HG03045 (cell line): ENCODE measurements around the gene IRF3.
A peak's percentile ranks its signal among the peaks of the same experiment; 100 is the strongest.
"Not testable (repeated sequence)": the region's sequence is repeated elsewhere in the genome, so short reads cannot be mapped to it uniquely, and the experiment has no call there.

Experiments used
- ATAC-seq: cut with Tn5 transposase; IDR thresholded peaks from one replicate; pipeline ENCODE4 v1.9.1; 2021; ENCODE audit warnings: mild to moderate bottlenecking, moderate library complexity; ENCODE audit not compliant: unreplicated experiment

The IRF3 gene

DNA sequence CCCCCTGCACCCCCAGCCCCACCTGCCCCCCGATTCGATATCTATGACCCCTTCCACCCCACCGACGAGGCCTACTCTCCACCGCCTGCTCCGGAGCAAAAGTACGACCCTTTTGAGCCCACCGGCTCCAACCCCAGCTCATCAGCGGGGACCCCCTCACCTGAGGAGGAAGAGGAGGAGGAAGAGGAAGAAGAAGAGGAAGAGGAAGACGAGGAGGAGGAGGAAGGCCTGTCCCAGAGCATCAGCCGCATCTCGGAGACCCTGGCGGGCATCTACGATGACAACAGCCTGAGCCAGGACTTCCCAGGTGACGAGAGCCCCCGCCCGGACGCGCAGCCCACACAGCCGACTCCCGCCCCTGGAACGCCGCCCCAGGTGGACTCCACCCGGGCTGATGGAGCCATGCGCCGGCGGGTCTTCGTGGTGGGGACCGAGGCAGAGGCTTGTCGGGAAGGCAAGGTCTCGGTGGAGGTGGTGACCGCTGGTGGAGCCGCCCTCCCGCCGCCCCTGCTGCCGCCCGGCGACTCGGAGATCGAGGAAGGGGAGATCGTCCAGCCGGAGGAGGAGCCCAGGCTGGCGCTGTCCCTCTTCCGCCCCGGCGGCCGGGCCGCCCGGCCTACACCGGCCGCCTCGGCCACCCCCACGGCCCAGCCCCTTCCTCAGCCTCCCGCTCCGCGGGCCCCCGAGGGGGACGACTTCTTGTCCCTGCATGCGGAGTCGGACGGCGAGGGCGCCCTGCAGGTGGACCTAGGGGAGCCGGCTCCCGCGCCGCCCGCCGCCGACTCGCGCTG is 14.4 kb downstream of the IRF3 start:
- no peak for ATAC-seq

DNA sequence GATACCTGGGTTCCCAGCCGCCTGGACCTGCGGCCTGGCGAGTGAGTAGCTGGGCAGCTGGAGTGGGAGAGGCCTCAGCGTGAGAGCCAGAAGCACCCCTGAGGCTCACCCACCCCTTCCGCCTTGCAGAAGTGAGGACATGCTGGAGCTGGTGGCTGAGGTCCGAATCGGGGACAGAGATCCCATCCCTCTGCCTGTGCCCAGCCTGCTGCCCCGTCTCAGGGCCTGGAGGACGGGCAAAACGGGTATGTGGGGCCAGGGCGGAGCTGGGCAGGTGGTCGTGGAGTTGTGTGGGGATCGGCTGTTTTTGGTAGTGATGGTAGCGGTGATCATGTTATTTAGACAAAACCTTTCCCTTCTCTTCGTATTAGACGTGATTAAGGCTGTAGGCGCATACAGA is 19.1 kb downstream of the IRF3 start:
- no peak for ATAC-seq

DNA sequence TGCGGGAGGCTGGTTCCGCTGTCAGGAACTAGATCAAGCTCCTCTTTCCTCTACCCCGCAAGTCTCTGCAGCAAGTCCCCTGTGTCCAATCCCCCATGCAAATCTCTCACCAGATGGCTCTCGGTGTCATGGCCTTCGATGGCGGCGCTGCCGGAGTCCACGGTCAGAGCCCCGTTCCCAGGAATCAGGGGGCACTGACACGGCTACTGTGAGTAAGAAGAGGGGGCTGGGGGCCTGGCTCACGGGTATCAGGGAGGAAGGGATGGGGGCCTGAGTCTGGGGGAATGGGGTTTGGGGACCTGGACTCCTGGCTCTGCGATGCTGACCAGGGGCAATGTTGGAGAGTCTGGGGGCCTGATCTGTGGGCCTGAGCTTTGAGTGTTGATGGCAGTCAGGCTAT is 19.7 kb downstream of the IRF3 start:
- no peak for ATAC-seq

DNA sequence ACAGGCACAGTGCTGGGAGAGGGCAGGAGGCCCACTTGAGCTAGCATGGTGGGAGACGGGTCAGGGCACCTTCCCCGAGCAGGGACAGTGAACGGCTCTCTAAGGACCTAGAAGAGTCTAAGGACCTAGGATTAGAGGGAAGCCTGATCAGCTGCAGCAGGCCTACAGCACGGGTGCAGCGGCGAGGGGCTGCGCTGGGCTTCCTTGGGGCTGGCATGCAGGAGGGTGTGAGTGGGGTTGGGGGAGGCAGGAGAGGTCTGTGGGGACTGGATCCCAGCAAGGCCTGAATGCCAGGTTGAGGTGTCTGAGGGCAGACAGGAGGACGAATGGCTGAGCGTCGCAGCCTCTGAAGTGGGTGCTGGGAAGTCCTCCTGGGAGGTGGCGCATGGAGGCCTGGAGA is 20.1 kb downstream of the IRF3 start:
- no peak for ATAC-seq

DNA sequence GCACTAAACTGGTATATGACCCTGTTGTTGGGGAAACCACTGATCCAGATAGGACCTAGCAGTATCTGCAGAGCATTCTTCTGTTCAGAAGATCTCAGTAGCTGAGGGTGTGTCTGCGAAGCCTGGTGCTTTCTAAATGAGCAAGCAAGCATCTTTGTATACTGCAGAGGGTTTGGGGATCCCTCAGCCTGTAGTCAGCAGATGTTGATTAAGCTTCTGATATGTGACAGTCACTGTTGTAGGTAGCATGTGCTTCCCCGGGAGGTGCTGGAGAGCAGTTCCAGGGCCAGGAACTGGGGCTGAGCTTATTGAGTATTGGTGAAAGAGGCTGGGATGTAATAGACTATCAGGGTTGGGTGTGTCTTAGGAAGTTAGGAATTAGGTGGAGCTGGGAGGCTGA is 22.2 kb downstream of the IRF3 start:
- ATAC-seq: no peak

DNA sequence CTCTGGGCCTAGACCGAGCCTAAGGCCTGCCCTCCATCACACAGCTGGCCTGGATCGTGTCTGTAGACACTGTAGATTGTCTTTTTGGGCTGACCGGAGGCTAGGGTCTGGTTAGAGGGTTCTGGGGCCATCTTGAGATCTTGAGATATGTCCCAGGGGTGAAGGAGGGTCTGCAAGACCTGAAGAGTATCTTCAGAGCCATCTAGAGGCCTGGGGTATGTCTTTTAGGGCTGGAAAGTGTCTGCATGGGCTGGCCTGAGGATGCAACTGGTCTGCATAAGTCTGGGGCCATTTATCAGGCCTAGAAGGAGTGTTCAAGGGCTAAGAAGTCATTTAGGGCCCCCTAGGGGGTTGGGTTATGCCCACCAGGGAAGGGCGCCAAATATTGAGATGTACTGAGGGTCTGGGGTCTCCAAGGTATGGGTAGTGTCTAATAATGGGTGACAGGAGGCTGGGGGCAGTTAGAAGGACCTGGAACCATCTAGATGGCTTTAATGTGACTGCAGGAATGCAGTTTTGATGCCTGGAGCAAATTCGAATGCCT is 23.1 kb downstream of the IRF3 start:
- no peak for ATAC-seq

DNA sequence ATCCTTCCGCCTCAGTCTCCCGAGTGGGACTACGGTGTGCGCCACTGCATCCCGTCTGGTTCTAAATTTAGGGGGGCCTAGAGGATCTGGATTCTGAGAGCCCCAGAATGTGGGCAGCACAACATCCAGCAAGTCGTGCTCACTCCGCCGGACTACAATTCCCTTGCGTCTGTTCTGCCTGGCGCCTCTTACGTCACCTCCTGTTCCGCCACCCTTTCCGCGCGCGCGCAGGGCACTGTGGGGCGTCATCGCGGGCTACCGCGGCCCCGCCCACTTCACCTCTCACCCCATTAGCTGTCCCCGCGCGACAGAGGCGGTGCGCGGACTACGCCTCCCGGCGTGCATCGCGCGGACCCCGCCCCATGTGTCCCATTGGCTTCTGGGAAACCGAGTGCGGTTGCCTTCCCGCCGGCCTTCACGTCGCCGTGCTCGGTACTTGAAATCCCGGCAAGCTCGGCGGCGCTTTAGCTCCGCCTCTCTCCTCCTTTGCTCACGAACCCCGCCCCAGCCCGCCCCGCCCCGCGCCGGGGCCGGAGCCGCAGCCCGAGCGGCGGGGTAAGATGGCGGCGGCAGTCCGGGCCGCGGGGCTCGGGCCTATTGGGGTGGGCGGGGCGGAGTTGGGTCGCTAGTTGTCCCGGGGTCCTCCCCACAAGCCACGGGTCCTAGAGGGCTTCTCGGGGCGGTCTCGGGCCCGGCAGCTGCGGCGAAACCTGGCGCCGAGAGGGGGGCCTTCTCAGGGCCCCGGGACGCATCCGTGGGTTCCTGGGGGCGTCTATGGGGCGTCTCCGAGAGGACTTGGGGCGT is 23.8 kb downstream of the IRF3 start, which contains the start of gene SCAF1:
Gene SCAF1, plus strand, starts transcription at position 522 of the 804 bp plus-strand sequence. CDS start 2,818 bp downstream, outside the sequence.
- ATAC-seq: peak; percentile 54

DNA sequence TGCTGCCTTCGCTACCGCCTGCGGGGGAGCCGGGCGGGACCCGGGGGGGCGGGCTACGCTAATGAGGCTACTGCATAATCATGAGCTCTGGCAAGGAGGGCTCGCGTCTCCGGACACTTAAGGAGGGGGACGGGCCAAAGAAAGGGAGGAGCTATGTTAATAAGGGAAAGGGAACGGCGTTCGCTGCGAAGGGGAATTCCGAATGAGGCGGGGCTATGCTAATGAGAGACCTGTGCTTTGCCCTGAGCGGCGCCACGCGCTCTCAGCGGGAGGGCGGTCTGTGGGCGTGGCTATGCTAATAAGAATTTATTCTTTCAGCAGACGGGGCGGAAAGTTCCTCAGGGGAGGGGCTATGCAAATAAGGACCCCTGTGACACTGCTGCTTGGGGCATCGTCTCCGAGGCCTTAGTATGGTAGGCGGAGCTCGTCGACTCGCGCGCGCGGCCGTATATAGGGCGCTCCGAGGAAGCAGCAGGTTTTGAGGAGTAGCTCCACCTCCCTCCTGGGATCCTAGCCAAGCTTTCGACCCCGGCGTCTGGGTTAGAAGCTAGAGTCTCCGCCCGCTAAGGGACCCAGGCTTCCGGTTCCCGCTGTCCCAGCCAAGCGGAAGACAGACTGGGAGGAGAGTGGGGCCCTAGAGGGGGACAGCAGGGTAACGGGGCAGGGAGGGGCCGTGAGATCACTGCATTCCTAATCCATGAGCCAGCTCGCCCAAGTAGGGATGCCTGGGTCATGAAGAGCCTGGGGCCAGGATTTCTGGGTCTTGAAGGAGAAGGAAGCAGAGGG is 25.4 kb downstream of the IRF3 start, which contains the start of gene RRAS:
Gene RRAS, minus strand, starts transcription at position 31 of the 786 bp plus-strand sequence. CDS start 45 bp downstream, outside the sequence.
- ATAC-seq: peak; percentile 55

DNA sequence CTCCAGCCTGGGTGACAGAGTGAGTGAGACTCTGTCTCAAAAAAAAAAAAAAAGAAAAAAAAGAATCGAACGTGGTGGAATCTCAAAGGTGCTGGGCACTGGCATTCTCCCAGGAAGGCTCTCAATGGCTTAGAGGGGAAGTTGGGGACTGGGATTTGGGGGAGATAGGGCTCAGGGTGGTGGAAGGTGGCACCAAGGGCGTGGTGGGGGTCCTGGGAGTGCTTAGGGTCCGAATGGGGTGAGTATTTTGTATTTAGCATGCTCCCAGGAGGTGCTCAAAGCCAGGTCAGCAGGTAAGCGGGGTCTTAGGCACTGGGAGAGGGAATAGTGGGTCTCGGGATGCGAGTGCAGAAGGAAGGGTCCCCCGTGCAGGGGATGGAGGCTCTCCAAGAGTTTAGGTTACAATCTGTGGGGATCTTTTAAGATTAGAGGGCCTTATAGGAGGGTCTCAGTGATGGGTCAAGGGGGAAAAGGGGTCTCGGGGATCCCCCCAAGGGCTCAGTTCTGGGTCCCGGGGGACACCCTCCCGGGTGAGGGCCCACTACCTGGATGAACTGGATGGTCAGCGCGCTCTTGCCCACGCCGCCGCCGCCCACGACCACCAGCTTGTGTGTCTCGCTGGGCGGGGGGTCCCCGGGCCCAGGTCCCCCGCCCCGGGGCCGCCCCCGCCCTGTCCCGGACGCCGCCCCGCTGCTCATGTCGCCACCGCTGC is 26.1 kb downstream of the IRF3 start:
- ATAC-seq: no peak

DNA sequence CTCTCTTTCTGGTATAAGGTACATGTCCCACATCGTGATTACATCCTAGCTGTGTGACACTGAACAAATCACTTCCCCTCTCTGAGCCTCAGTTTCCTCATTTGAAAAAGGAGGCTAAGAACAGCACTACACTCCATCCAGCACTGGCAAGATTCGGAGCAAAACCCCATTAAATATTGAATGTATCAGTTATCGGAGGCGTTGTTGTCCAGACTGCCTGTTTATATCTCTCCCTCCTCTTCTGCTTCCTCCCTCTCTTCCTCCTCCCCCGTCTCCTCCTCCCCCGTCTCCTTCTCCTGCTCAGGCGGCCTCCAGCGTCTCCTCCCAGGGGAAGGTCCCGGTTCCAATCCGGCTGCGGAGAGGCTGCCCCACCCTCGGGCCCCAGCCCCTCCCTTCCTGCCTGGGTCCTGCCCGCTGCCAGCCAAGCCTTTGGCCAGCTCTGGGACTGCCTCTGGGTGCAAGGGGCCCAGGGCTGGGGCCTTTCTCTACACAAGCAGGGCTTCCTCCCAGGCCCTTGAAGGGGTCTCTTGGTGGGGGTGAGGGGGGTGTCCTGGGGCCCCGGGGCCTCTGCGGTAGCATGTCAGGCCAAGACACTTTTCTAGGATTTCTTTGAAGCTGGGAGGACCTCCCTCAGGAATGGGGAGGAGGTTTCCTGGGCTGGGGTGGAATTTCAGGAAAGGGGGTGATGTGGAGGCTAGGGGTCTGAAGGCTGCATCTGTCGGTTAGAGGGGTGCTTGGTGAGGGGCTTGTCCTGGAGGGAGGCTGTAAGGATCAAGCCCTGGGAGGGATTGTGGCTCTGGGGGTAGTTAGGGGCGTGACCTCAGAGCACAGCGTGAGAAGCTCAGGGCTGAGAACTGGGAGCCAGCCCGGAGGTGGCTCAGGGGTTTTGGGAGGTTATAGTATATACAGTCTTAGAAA is 27.6 kb downstream of the IRF3 start:
- no peak for ATAC-seq

DNA sequence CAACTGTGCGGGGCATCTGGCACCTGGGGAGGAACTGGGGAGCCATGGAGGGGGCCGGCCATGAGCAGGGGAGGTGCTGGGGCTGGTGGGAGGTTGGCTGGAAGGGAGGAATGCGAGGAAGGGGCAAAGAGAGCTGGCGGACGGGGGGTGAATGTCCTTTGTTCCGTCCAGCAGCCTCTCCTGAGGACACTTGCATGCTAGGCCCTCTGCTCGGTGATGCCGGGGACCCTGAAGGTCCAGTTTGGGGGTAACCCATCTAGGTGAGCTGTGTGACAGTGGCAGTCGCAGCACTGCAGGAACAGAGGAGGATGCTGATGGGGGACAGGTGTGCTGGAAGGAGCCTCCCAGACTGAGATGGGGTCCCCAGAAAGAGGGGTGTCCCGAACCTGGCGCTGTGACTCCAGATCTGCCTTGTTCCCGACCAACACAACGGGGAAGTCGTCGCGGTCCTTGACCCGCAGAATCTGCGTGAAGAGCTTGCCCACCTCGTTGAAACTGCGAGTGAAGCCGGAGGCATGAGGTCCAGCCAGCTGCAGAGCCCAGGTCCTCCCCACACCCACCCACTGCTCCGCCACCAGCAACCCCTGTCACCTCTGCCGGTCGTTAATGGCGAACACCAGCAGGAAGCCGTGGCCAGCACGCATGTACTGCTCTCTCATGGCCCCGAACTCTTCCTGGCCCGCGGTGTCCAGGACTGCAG is 29.3 kb downstream of the IRF3 start:
- ATAC-seq: no peak

DNA sequence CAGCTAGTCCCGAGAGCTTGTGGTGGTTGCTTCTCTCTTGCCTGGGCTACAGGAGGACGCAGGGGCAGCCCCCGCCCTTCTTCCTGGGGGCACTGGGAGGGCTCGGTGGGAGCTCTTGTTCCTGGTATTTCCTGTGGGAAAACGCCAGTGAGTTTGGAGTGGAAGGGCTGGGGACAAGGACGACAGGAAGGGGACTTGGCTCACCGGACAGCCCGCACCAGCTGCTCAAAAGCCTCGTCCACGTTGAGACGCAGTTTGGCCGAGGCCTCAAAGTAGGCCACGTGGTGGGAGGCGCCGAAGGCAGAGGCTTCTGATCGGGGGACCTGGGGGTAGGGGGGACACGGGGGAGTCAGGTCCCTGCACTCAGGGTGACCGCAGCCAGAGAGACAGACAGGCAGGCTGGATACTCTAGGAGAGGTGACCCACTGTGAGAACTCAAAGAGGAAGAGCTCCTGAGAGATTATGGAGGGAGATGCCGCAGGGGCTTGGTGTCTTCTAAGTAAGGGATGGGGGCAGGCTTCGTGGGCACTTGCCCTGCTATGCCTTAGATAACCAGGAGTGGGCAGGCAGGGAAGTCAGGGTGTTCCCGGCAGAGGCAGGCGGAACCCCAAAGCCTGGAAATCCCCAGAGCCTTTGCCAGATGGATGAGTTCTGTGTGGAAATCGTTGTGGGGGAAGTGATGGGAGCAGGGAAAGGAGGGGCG is 30.0 kb downstream of the IRF3 start:
- ATAC-seq: no peak

DNA sequence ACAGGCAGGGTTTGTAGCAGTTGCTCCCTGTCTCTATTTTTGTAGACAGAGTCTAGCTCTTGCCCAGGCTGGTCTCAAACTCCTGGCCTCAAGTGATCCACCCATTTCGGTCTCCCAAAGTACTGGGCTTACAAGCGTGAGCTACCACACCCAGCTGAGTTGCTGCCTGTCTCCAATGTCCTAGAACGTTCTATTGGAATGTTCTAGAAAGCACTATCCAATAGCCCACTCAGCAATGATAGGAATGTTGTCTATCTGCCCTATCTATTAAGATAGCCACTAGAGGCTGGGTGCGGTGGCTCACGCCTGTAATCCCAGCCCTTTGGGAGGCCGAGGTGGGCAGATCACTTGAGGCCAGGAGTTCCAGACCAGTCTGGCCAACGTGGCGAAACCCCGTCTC is 32.4 kb downstream of the IRF3 start:
- not testable (repeated sequence) for ATAC-seq

DNA sequence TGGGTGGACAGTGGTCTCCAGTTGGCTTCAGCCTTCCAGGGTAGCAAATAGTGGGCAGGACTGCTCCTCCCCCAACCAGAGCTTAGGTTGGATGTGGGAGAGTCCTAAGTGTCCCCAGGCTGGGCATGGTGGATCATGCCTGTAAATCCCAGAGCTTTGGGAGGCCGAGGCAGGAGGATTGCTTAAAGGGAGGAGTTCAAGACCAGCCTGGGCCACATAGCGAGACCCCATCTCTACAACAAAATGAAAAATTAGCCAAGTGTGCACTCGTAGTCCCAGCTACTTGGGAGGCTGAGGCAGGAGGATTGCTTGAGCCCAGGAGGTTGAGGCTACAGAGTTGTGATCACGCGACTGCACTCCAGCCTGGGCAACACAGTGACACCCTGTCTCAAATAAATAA is 33.1 kb downstream of the IRF3 start:
- ATAC-seq: no peak

DNA sequence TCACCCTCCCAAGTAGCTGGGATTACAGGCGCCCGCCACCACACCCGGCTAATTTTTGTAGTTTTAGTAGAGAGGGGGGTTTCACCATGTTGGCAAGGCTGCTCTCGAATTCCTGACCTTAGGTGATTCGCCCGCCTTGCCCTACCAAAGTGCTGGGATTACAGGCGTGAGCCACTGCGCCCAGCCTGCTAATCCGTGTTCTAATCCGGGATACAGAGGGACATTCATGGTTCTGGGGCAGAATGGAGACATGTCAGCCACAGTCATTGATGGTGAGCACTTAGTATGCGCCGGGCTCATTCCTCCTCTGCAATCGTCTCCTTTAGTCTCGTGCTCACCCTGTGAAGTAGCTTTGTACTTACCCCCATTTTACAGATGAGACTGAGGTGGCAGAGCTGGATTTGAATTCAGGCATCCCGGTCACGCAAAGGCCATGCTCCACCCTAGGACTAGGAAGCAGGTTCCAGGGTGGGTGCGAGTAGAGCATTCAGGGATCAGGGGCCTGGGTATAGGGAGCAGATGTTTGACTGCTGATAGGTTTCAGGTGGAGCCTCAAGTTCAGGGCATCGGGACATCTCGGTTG is 34.0 kb downstream of the IRF3 start:
- no peak for ATAC-seq

DNA sequence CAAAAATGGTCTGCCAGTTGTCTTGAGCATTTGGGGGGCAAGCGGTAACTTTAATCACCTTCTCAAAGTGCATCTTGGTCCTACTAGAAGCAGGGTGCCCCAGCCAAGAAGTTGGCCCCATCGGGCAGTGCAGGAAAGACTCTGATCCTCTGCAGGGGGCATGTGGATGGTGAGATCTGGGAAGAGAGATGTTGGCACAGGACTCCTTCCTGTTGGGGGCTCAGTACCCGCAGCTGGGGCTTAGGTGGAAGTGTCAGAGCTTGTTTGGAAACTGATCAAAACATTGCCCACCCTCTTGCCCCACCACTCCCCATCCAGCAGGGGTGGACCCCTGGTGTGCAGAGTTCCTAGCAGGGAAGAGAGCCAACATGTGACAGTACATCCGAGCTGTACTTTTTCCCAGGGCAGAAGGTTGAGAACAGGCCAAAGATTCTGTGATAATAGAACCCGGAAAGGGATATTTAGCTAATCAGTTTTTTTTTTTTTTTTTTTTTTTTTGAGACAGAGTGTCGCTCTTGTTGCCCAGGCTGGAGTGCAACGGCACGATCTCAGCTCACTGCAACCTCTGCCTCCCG is 34.6 kb downstream of the IRF3 start:
- no peak for ATAC-seq

DNA sequence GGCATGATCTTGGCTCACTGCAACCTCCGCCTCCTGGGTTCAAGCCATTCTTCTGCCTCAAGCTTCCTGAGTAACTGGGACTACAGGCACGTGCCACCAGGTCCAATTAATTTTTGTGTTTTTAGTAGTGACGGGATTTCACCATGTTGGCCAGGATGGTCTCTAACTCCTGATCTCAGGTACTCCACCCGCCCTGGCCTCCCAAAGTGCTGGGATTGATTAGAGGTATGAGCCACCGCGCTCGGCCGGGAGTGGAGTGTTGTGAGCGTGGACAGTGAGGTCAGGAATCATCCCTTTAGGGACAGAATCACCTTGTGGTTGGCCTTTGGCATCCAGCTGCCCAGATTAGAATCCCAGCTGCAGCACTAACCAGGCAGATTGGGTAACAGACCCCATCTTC is 36.0 kb downstream of the IRF3 start:
- no peak for ATAC-seq
